HUES6 (cell line): ENCODE measurements around the gene KIAA1614.
"Not testable (repeated sequence)": the region's sequence is repeated elsewhere in the genome, so short reads cannot be mapped to it uniquely, and the experiment has no call there.

Source experiments
- H3K27ac ChIP-seq: 2 replicates; pipeline ENCODE4 v1.7.0; 2013; ENCODE audit warnings: low read depth, mild to moderate bottlenecking, low read length, inconsistent platforms
- H3K27me3 ChIP-seq: 2 replicates; pipeline ENCODE4 v1.6.1; 2013; ENCODE audit warnings: low read length; ENCODE audit not compliant: control insufficient read depth, insufficient read depth
- H3K36me3 ChIP-seq: 2 replicates; pipeline ENCODE4 v1.6.1; 2013; ENCODE audit warnings: low read length; ENCODE audit not compliant: control insufficient read depth, insufficient read depth
- H3K4me1 ChIP-seq: 2 replicates; pipeline ENCODE4 v1.6.1; 2013; ENCODE audit warnings: low read length; ENCODE audit not compliant: control insufficient read depth, insufficient read depth
- H3K4me3 ChIP-seq: 2 replicates; pipeline ENCODE4 v1.5.1; 2013; ENCODE audit warnings: low read depth, low read length
- H3K9ac ChIP-seq: one replicate; pipeline ENCODE4 v1.6.1; 2013; ENCODE audit warnings: mild to moderate bottlenecking, low read length
- H3K9me3 ChIP-seq: 2 replicates; pipeline ENCODE4 v1.6.1; 2013; ENCODE audit warnings: low read depth, low read length; ENCODE audit not compliant: control insufficient read depth, insufficient read depth

Gene KIAA1614

DNA sequence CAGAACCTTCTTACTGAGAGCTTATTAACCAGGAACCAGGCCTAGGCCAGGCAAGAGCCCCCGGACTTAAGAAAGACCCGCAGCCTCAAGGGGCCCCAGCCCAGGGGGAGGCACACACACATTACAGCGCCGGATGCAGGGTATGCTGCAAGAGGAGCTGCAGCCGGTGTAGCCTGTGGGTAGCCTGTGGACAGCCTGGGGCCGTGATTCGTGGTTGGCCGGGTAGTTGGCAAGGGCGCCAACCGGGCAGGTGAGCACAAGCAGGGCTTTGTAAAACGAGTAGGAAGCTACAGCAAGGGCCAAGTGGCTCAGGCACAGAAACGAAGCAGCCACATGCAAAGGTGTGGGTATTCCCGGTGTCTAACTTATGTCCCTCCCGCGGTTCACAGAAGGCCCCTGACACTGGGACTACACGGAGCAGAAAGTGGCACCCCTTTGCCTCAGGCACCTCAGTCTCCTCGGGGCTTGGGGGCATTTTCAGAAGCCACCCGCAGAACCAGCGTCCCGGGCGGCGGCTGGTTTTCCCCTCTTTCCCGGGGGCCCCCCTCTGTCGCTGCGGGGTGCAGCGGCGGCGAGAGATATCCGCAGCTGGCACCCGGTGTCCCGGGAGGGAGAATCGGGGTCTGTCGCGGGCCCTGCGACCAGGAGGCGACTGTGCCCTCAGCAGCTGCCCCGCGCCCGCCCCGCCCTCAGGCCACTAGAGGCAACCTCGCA, 40.8 kb downstream of the KIAA1614 start:
- no peak overlapping the region for H3K4me3 ChIP-seq
- no peaks in the 10 kb centered on the region for H3K9me3 ChIP-seq
- no peak overlapping the region for H3K27ac ChIP-seq
- H3K36me3 ChIP-seq = peaks cover 16% of the 10 kb centered on the region
- no peaks in the 10 kb centered on the region for H3K27me3 ChIP-seq
- H3K9ac ChIP-seq = no peak overlapping the region
- H3K4me1 ChIP-seq = peaks cover 8% of the 10 kb centered on the region

DNA sequence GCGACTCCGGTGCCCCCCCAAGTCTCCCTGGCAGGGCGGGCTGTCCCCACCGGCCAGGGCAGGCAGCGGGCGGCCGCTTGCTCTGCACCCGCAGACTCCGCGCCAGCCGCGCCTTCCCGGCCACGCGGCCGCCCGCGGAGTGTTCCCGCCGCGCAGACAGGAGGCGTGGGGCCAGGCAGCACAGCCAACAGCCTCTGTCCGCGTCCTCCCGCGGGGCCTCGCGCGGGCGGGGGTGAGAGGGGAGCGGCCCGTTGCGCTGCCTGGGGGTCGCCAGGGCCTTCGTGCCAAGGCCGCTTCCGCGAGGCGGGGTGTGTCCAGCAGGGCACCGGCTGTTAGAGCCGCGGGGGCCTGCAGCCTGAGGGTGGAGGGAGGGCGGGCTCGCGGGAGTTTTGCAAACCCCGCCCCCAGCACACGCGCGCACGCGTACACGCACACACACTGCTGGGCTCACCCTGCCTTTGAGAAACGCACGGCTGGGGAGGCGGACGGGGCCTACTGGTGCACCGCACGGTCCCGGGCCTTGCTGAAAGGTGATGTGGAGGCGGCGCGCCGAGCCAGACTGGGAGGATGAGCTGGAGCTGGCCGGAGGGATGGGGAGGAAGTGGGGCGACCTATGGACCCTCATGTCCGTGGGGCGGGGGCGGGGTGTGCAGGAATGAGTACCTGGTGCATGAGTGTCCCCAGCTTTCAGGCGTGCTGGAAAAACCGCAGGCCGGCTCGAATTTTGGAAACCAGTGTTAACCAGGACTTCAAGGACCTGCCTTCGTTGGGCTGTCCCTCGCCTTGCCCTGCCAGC, 41.5 kb downstream of the KIAA1614 start:
- H3K36me3 ChIP-seq = peaks cover 20% of the 10 kb centered on the region
- H3K27ac ChIP-seq = no peak overlapping the region
- H3K9ac ChIP-seq = no peak overlapping the region
- no peak overlapping the region for H3K4me3 ChIP-seq
- H3K4me1 ChIP-seq = peaks cover 5% of the 10 kb centered on the region
- H3K9me3 ChIP-seq = peaks cover 5% of the 10 kb centered on the region; the same call in 1 of the 2 replicates
- no peaks in the 10 kb centered on the region for H3K27me3 ChIP-seq

DNA sequence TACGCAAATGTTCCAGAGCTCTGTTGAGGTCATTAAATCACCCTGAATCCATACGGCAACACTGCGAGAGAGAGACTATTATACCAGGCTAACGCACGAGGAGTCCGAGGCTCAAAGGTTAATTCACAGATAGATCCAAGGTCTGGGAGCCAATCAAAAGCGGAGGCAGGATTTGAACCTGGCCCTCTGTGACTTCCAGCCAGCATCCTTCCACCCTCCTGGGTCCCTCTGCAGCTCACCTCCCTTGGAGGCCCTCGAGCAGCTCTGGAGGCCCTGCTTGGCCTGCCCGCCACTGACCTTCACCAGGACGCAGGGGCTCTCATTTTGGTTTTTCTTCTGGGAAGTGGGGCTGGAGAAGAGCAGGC, 42.1 kb downstream of the KIAA1614 start:
- peaks cover 21% of the 10 kb centered on the region for H3K36me3 ChIP-seq
- no peaks in the 10 kb centered on the region for H3K27me3 ChIP-seq
- peaks cover 11% of the 10 kb centered on the region for H3K9me3 ChIP-seq
- peaks cover 5% of the 10 kb centered on the region for H3K4me1 ChIP-seq
- no peak overlapping the region for H3K9ac ChIP-seq
- no peak overlapping the region for H3K4me3 ChIP-seq
- H3K27ac ChIP-seq = no peak overlapping the region

DNA sequence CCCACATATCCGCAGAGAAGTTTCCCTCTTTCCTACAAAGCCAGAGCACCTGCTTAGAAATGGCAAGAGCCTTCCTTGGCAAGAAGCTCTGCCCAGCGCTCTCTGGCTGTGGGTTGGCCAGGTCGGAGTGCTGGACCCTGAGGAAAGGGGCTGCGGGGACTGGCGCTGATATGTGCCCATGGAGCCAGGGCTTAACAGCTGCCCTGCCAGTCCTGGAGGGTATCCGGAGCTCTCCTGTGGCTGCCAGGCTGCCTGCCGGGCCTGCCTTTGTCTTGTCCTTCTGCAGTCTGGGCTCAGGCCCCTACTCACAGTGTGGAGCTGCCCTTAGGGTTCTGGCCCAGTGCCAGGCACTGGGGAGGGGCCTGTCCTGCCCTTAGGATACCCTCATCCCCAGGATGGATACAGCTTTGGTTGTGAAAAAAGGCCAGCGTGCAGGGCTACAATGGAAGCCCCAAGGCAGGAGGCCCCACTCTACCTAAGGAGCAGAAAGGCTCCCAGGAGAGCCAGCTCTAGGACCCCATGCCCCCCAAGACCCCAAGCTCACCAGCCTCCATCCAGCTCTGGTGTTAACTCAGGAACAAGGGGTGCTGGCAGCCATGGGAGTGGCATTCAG, 43.4 kb downstream of the KIAA1614 start:
- Histone ChIP-seq H3K27me3 (no peaks in the 10 kb centered on the region), H3K36me3 (peaks cover 26% of the 10 kb centered on the region), H3K4me1 (peaks cover 5% of the 10 kb centered on the region), H3K27ac (no peak overlapping the region), H3K9me3 (peaks cover 21% of the 10 kb centered on the region), H3K9ac (no peak overlapping the region), H3K4me3 (no peak overlapping the region)

DNA sequence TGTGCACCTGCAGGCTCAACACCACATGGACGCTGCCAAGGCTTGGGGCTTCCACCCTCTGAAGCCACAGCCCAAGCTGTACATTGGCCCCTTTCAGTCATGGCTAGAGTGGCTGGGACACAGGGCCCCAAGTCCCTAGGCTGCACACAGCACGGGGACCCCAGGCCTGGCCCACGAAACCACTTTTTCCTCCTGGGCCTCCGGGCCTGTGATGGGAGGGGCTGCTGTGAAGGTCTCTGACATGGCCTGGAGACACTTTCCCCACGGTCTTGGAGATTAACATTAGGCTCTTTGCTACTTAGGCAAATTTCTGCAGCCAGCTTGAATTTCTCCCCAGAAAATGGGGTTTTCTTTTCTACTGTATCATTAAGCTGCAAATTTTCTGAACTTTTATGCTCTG, 46.9 kb downstream of the KIAA1614 start:
- H3K4me1 ChIP-seq, H3K4me3 ChIP-seq, H3K27ac ChIP-seq, H3K9ac ChIP-seq, H3K27me3 ChIP-seq: not testable (repeated sequence)
- Histone ChIP-seq H3K9me3 (peaks cover 23% of the 10 kb centered on the region), H3K36me3 (peaks cover 30% of the 10 kb centered on the region)

DNA sequence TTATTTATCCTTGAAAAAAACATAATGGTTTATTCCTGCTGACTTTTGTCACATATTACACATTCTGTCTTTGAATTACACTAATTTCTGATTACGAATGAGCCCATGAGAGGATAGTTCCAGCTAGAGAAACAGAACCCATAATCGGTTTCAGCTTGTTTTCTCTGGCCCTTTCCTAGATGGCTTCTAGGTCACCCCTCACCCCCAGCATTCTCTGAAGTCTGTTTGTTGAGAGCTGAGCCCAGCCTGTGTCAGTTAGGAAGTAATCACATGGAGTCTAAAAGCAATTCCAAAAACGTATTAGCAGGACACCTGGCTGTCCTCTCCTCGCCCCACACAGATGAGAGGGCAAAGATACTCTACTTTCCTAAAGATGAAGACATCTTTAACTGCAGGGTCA, 48.9 kb downstream of the KIAA1614 start:
- H3K4me1 ChIP-seq = no peaks in the 10 kb centered on the region
- H3K9me3 ChIP-seq = peaks cover 23% of the 10 kb centered on the region
- H3K27ac ChIP-seq = no peak overlapping the region
- H3K27me3 ChIP-seq = no peaks in the 10 kb centered on the region
- H3K4me3 ChIP-seq = no peak overlapping the region
- no peak overlapping the region for H3K9ac ChIP-seq
- H3K36me3 ChIP-seq = peaks cover 30% of the 10 kb centered on the region

DNA sequence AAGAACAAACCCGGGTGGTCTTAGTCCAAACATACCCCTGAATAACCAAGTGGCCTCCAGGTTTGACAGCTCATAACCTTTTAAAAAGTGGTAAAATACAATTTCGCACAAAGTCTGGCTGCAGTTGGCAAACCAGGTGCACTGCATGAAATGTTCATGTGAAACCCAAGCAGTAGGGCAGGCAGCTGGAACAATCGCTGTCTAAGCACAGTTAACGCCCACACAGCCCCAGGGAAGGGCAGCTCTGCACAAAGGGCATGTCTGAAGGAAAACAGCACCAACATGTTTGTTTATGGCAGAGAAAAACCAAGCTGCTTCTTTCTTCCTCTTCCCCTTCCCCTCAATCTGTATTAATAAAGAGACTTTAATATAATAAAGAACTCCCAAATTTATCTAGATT, 49.5 kb downstream of the KIAA1614 start:
- peaks cover 23% of the 10 kb centered on the region for H3K9me3 ChIP-seq
- no peaks in the 10 kb centered on the region for H3K4me1 ChIP-seq
- no peaks in the 10 kb centered on the region for H3K27me3 ChIP-seq
- no peak overlapping the region for H3K27ac ChIP-seq
- H3K36me3 ChIP-seq = peaks cover 33% of the 10 kb centered on the region
- no peak overlapping the region for H3K9ac ChIP-seq
- no peak overlapping the region for H3K4me3 ChIP-seq

DNA sequence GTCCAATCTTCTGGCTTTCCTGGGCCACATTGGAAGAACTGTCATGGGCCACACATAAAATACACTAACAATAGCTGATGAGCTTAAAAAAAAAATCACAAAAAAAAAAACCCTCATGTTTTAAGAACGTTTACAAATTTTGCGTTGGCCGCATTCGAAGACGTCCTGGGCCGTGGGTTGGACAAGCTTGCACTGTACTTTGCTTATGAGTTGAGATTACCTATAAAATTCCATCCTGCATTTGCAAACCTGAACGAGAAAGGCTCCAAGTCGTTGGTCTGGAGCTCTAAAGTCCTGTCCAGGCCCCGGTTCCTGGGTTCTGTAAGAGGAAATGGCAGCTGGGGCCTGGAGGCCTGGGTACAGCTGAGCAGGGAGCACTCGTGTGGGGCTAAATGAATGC, 51.4 kb downstream of the KIAA1614 start:
- H3K27me3 ChIP-seq = no peaks in the 10 kb centered on the region
- H3K27ac ChIP-seq = no peak overlapping the region
- H3K4me3 ChIP-seq = no peak overlapping the region
- H3K4me1 ChIP-seq = no peaks in the 10 kb centered on the region
- peaks cover 19% of the 10 kb centered on the region for H3K9me3 ChIP-seq
- H3K36me3 ChIP-seq = peaks cover 31% of the 10 kb centered on the region
- no peak overlapping the region for H3K9ac ChIP-seq

DNA sequence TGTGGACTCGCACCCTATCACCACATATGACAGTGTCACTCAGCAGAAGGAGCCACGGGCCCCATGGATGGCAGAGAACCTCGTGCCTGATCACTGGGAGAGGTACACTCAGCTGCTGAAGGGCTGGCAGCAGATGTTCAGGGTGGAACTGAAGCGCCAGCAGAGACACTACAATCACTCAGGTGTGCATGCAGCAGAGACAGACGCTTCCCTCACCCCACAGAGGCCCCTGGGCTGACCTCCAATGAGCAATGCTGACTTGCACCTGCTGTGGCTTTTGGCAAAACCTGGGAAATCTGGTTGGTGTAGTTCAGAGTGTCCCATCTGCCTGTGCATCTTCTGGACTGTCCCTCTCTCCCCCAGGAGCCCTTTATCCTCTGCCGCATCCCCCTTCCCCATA, 51.9 kb downstream of the KIAA1614 start:
- H3K27ac ChIP-seq = no peak overlapping the region
- H3K9ac ChIP-seq = no peak overlapping the region
- H3K36me3 ChIP-seq = peaks cover 34% of the 10 kb centered on the region

DNA sequence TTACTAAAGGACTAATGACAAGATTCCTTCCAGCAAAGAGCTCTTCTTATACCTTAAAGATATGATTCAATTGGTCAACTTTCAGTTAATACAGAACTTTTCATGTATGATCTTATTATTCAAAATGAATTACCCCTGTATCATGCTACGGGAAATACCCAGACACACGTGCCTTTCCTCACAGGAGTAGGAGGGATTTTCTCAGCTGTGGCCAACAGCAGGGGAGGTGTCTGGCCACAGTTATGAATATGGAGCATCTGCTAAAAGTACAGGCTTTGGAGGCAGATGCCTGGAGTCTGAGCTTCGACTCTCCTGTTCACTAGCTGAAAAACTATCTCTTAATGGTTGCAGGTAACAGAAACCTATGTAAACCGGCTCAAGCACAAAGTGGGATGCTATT, 53.6 kb downstream of the KIAA1614 start:
- Histone ChIP-seq H3K9me3 (no peaks in the 10 kb centered on the region), H3K27me3 (no peaks in the 10 kb centered on the region), H3K36me3 (peaks cover 35% of the 10 kb centered on the region), H3K4me1 (no peaks in the 10 kb centered on the region), H3K27ac (no peak overlapping the region), H3K4me3 (no peak overlapping the region), H3K9ac (no peak overlapping the region)

More for the DNA sequence above, 51.9 kb downstream of the KIAA1614 start:
- no peaks in the 10 kb centered on the region for H3K4me1 ChIP-seq
- no peak overlapping the region for H3K4me3 ChIP-seq
- H3K9me3 ChIP-seq = peaks cover 14% of the 10 kb centered on the region
- H3K27me3 ChIP-seq = no peaks in the 10 kb centered on the region
